Thyroid gland (tissue), 4 donors: Measurements from ENCODE around the gene OTULINL. TPM values are rescaled to one million over a fixed set of nuclear protein-coding genes. Genes with fewer than 3 reads are reported as not detected.

Experiments used
- DNase-seq, 2 donors: peaks; one replicate each; pipeline ENCODE4 v3.0.0-alpha.2; 2019
- H3K27ac ChIP-seq, 3 donors: fragments of 200-600 bp; sonication (generic); 1 replicate in 2 of 3; 2 replicates in 1 of 3; pipeline ENCODE4 v1.5.1; 2016 to 2019; ENCODE audit warnings: mild to moderate bottlenecking in 1 of 3, moderate library complexity in 1 of 3
- H3K27me3 ChIP-seq: fragments of 200-600 bp; sonication (generic); one replicate; pipeline ENCODE4 v1.5.1; 2019
- H3K36me3 ChIP-seq, 2 donors: fragments of 200-600 bp; sonication (generic); one replicate each; pipeline ENCODE4 v1.5.1; 2016 to 2019
- H3K4me1 ChIP-seq, 2 donors: fragments of 200-600 bp; sonication (generic); one replicate each; pipeline ENCODE4 v1.5.1; 2017 to 2019
- H3K4me3 ChIP-seq, 3 donors: fragments of 200-600 bp; sonication (generic); replicated peaks in 1 of 3; 1 replicate in 2 of 3; 2 replicates in 1 of 3; pipeline ENCODE4 v1.5.1; 2016; ENCODE audit warnings: mild to moderate bottlenecking in 1 of 3
- H3K9me3 ChIP-seq: fragments of 200-600 bp; sonication (generic); one replicate; pipeline ENCODE4 v1.5.1; 2017
- POLR2A ChIP-seq, 2 donors: fragments of 450-650 bp; IDR thresholded peaks; one replicate each; pipeline ENCODE4 v1.6.1; 2017; ENCODE audit warnings: antibody characterized with exemption in 2 of 2, mild to moderate bottlenecking in 2 of 2, moderate library complexity in 1 of 2
- WGBS, 2 donors: methylation state at CpG; one replicate each; pipeline ENCODE4 v1.1.5; 2017; 5-methylcytosine and 5-hydroxymethylcytosine counted together
- intact Hi-C: fragments of 100-400 bp; cut with DNase I; formaldehyde crosslinking; loops from one replicate; pipeline ENCODE4 v1.15.1; 2023
- total RNA-seq, 4 donors: library from RNA; depleted of rRNA; stranded (reverse); fragments of >200 nt; gene quantifications; one replicate each; pipeline ENCODE4 v1.2.3, GENCODE V29; 2016
- TF ChIP-seq, protein P1 (sequence below), 6 experiments: fragments of 200-600 bp in 3 of 6; fragments of 450-650 bp in 3 of 6; sonication (generic) in 3 of 6; IDR thresholded peaks; one replicate each; pipeline ENCODE4 v1.5.1; 2016 to 2019; ENCODE audit warnings: antibody characterized with exemption in 6 of 6, mild to moderate bottlenecking in 2 of 6, inconsistent platforms in 1 of 6, moderate library complexity in 1 of 6

Gene OTULINL
- total RNA-seq, 4 donors from 2014 or later, result 6.0 to 10.5 (median 6.9) TPM

DNA sequence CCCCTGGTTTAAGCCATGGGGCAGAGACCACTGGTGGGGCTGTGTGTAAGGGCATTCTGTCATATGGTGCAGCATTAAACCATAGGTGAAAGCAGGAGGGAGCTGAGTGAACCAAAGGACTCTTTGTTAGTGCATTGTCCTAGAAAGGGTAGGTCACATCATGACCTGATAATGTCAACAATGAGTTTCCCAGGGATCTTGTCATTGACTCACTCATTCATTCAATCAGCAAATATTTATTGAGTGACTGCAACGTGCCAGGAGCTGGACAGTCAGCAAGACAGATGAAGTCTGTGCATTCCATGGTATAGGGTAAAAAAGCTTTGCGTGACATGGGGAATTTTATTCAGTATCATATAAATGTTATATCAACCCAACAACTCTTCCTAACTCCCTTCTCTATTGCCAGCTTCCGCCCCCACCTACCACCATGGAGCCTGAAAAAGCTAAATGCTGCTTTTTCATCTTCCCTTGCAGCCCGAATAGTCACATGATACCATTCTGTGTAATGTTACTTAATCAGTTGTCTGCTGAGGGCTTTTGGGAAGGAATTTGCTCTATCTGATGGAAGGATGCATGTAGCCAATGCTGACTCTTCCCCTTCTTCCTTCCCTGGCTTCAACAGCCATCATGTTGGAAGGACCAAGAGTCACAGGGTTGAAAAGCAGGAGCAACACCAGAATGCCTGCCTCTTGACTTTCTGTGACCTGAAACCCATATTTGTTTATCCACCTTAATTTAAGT is 11.5 kb upstream of the OTULINL start:
- H3K9me3 ChIP-seq, result no peaks in the 10 kb centered on the region
- H3K36me3 ChIP-seq, result no peaks in the 10 kb centered on the region
- no peak overlapping the region for H3K27ac ChIP-seq
- DNase-seq, result no peak
- no peaks in the 10 kb centered on the region for H3K27me3 ChIP-seq
- 89% methylated on average over 4 of the region's 4 CpGs for WGBS, 2 donors
- intact Hi-C loops, result no loop called here
- TF ChIP-seq, protein P1, sequence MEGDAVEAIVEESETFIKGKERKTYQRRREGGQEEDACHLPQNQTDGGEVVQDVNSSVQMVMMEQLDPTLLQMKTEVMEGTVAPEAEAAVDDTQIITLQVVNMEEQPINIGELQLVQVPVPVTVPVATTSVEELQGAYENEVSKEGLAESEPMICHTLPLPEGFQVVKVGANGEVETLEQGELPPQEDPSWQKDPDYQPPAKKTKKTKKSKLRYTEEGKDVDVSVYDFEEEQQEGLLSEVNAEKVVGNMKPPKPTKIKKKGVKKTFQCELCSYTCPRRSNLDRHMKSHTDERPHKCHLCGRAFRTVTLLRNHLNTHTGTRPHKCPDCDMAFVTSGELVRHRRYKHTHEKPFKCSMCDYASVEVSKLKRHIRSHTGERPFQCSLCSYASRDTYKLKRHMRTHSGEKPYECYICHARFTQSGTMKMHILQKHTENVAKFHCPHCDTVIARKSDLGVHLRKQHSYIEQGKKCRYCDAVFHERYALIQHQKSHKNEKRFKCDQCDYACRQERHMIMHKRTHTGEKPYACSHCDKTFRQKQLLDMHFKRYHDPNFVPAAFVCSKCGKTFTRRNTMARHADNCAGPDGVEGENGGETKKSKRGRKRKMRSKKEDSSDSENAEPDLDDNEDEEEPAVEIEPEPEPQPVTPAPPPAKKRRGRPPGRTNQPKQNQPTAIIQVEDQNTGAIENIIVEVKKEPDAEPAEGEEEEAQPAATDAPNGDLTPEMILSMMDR (IDR thresholded peaks at IDR 0.05), result no peak
- TF ChIP-seq POLR2A (IDR thresholded peaks at IDR 0.05), result no peak
- H3K4me3 ChIP-seq, result no peak overlapping the region
- peaks cover 8 to 14% of the 10 kb centered on the region in 2 donors for H3K4me1 ChIP-seq

DNA sequence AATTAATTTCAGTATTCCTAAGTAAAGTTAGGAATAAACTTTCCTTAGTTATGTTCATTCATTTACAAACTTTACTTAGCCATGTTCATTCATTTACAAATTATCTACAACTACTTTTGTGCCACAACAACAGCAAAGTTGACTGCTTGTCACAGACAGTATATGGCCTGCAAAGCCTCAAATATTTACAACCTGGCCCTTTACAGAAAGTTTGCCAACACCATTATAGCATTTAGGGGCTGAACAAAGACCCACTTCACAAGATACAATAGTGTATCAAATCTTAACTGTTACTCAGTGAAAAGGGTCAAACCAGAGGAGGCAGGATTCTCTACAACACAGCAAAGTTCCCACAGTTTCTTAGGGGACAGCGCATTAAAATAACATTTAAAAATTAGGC is 9.7 kb upstream of the OTULINL start:
- Histone ChIP-seq H3K4me3 (no peak overlapping the region), H3K27me3 (no peaks in the 10 kb centered on the region), H3K27ac (no peak overlapping the region), H3K36me3 (no peaks in the 10 kb centered on the region), H3K4me1 (peaks cover 9 to 16% of the 10 kb centered on the region in 2 donors), H3K9me3 (no peaks in the 10 kb centered on the region)
- TF ChIP-seq, protein P1 (IDR thresholded peaks at IDR 0.05), result no peak
- no peak for TF ChIP-seq POLR2A (IDR thresholded peaks at IDR 0.05)
- no peak for DNase-seq
- intact Hi-C loops, result no loop called here
- 94 to 95% methylated on average over 1 of the region's 1 CpG for WGBS, 2 donors

DNA sequence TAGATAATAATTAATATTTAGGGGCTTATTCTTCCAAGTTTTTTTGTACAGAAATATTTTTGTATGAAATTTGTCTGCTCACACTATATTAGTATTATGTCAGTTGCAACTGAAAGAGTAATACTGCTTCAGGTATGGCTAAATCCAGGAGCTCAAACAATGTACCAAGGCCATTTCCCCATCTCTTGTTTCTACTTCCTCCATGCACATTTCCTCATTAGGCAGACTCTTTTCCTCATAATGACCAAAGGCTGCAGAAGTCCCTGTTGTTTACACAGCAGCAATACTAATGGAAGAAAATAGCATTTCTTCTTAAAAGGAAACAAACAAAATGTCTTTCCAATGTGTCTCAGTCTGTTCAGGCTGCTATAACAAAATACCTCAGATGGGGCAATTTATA is 9.2 kb upstream of the OTULINL start:
- Histone ChIP-seq H3K27me3 (no peaks in the 10 kb centered on the region), H3K4me3 (no peak overlapping the region), H3K4me1 (peaks cover 9 to 16% of the 10 kb centered on the region in 2 donors), H3K9me3 (no peaks in the 10 kb centered on the region), H3K36me3 (no peaks in the 10 kb centered on the region), H3K27ac (no peak overlapping the region)
- no peak for DNase-seq
- intact Hi-C loops, result no loop called here
- TF ChIP-seq, protein P1 (IDR thresholded peaks at IDR 0.05), result no peak
- no peak for TF ChIP-seq POLR2A (IDR thresholded peaks at IDR 0.05)

DNA sequence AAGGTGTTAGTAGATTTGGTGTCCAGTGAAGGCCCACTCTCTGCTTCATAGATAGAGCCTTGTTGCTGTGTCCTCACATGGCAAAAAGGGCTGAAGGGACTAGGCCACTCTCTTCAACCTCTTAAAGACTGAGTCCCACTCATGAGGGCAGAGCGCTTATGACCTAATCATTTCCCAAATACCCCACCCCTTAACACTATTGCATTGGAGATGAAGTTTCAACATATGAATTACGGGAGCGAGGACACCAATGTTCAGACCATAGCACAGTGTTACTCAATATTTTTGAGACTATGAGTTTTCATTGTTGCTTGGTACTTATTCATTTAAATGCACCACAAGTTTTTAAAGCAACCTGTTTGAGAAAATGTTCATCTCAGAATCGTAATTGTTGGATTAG is 8.8 kb upstream of the OTULINL start:
- DNase-seq, result no peak
- H3K27ac ChIP-seq, result no peak overlapping the region
- intact Hi-C loops, result no loop called here
- H3K4me1 ChIP-seq, result peaks cover 9 to 16% of the 10 kb centered on the region in 2 donors
- no peaks in the 10 kb centered on the region for H3K27me3 ChIP-seq
- WGBS, 2 donors, result 97 to 98% methylated on average over 4 of the region's 4 CpGs
- H3K4me3 ChIP-seq, result no peak overlapping the region
- no peaks in the 10 kb centered on the region for H3K9me3 ChIP-seq
- TF ChIP-seq, protein P1 (IDR thresholded peaks at IDR 0.05), result no peak
- no peak for TF ChIP-seq POLR2A (IDR thresholded peaks at IDR 0.05)
- H3K36me3 ChIP-seq, result no peaks in the 10 kb centered on the region

DNA sequence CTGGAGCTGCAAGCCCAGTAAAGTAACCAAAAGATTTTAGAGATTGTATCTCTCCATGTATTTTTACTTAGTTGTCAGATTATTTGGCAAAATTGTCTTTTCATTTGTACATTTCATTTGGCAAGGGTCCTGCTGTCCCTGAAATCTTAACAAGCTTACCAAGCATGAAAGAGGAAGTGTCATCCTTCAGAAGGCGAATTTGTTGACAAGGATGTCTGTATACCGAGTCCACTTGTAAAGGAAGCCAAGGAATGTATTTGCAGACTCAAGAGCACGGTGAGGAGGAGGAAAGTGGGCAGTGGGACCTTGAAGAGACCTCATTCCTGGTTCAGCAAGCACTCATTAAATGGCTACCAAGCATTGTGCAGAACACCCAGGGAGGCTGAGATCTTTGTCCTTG is 7.5 kb upstream of the OTULINL start:
- no peaks in the 10 kb centered on the region for H3K9me3 ChIP-seq
- H3K27me3 ChIP-seq, result no peaks in the 10 kb centered on the region
- intact Hi-C loops, result no loop called here
- H3K36me3 ChIP-seq, result no peaks in the 10 kb centered on the region
- peak overlapping the region in 1 of 3 donors; percentile 33 for H3K27ac ChIP-seq
- WGBS, 2 donors, result 5 to 27% methylated on average over 3 of the region's 3 CpGs
- peaks cover 9 to 16% of the 10 kb centered on the region in 2 donors for H3K4me1 ChIP-seq
- H3K4me3 ChIP-seq, result no peak overlapping the region
- peak; percentile 26 to 44 for DNase-seq
- TF ChIP-seq, protein P1 (IDR thresholded peaks at IDR 0.05), result no peak
- no peak for TF ChIP-seq POLR2A (IDR thresholded peaks at IDR 0.05)
